Psoas muscle (tissue), 8 donors: ENCODE data around the gene RFX6. TPM values are rescaled to one million over a fixed set of nuclear protein-coding genes. Genes with fewer than 3 reads are reported as not detected.
"Not testable (repeated sequence)": the region's sequence is repeated elsewhere in the genome, so short reads cannot be mapped to it uniquely, and the experiment has no call there.

Source experiments
- ATAC-seq, 4 donors: fragments of 200-7000 bp; cut with Tn5 transposase; one replicate each; pipeline ENCODE4 v1.9.1; 2020; ENCODE audit warnings: moderate library complexity in 3 of 4, mild to moderate bottlenecking in 2 of 4
- DNase-seq, 2 donors: peaks; one replicate each; pipeline ENCODE4 v3.0.0-alpha.2; 2020
- H3K27ac ChIP-seq: fragments of 200-600 bp; one replicate; pipeline ENCODE4 v1.8.0; 2022
- H3K27me3 ChIP-seq, 3 donors: fragments of 200-600 bp in 1 of 3; one replicate each; pipeline versions ENCODE4 v1.6.1 to v1.8.0; 2013 to 2022; ENCODE audit warnings: low read length in 2 of 3, mild to moderate bottlenecking in 2 of 3, moderate library complexity in 1 of 3; ENCODE audit not compliant: insufficient read depth in 3 of 3
- H3K36me3 ChIP-seq, 2 donors: fragments of 200-600 bp in 1 of 2; one replicate each; pipeline versions ENCODE4 v1.6.1 to v1.8.0; 2013 to 2022; ENCODE audit warnings: low read depth in 1 of 2, mild to moderate bottlenecking in 1 of 2, moderate library complexity in 1 of 2; ENCODE audit not compliant: insufficient read depth in 1 of 2
- H3K4me1 ChIP-seq: fragments of 200-600 bp; one replicate; pipeline ENCODE4 v1.8.0; 2022
- H3K4me3 ChIP-seq: fragments of 200-600 bp; one replicate; pipeline ENCODE4 v1.8.0; 2022; ENCODE audit warnings: mild to moderate bottlenecking
- H3K9me3 ChIP-seq: fragments of 200-600 bp; one replicate; pipeline ENCODE4 v1.8.0; 2022
- WGBS, 3 donors: extraction: QIAGEN DNeasy Blood & Tissue Kit; methylation state at CpG; one replicate each; pipeline versions ENCODE4 v1.1.6 to v1.1.7; 2013; 5-methylcytosine and 5-hydroxymethylcytosine counted together
- intact Hi-C, 2 donors: fragments of 100-400 bp; cut with DNase I; formaldehyde crosslinking; loops; one replicate each; pipeline versions ENCODE4 v1.11.0 to v1.14.2; 2022
- long read RNA-seq, 2 donors: library from polyadenylated mRNA; unstranded; transcript quantifications; one replicate each; pipeline ENCODE4 v2.0.0, GENCODE V29; 2021
- polyA plus RNA-seq, 3 donors: library from polyadenylated mRNA; stranded (reverse); fragments of 200-250 nt; gene quantifications; one replicate each; pipeline ENCODE4 v1.2.3, GENCODE V29; 2013
- total RNA-seq, 4 donors: library from RNA; stranded (reverse); fragmentation: NEBNext Ultra II Directional in 2 of 4; extraction: Animal tissue kit (Norgen Biotek cat#: 25700) in 2 of 4; gene quantifications; one replicate each; pipeline versions ENCODE4 v1.2.1 to v1.2.4, GENCODE V29; 2021 to 2023
- TF ChIP-seq, protein P1 (sequence below): fragments of 200-600 bp; IDR thresholded peaks from one replicate; pipeline ENCODE4 v1.8.0; 2022; ENCODE audit warnings: antibody characterized with exemption
- donor health status: healthy with polysubstance abuse.
- donor health status: DM: no; HTN: no; CAD: no; lungs with moderate emphysema.
- donor health status: Bipolar disorder and iron deficiency.
- donor health status: healthy.
- donor health status: DM: yes; HTN: yes; CAD: no.
- donor health status: DM: no; HTN: no; CAD: no.
- donor health status: DM: no; HTN: no; CAD: no.
- donor health status: DM: yes; HTN: yes; CAD: no.

RFX6 gene, protein sequence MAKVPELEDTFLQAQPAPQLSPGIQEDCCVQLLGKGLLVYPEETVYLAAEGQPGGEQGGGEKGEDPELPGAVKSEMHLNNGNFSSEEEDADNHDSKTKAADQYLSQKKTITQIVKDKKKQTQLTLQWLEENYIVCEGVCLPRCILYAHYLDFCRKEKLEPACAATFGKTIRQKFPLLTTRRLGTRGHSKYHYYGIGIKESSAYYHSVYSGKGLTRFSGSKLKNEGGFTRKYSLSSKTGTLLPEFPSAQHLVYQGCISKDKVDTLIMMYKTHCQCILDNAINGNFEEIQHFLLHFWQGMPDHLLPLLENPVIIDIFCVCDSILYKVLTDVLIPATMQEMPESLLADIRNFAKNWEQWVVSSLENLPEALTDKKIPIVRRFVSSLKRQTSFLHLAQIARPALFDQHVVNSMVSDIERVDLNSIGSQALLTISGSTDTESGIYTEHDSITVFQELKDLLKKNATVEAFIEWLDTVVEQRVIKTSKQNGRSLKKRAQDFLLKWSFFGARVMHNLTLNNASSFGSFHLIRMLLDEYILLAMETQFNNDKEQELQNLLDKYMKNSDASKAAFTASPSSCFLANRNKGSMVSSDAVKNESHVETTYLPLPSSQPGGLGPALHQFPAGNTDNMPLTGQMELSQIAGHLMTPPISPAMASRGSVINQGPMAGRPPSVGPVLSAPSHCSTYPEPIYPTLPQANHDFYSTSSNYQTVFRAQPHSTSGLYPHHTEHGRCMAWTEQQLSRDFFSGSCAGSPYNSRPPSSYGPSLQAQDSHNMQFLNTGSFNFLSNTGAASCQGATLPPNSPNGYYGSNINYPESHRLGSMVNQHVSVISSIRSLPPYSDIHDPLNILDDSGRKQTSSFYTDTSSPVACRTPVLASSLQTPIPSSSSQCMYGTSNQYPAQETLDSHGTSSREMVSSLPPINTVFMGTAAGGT
- not detected for total RNA-seq
- polyA plus RNA-seq: not detected
- long read RNA-seq, donor 1: 0 reads
- long read RNA-seq, donor 2: 0 reads

DNA sequence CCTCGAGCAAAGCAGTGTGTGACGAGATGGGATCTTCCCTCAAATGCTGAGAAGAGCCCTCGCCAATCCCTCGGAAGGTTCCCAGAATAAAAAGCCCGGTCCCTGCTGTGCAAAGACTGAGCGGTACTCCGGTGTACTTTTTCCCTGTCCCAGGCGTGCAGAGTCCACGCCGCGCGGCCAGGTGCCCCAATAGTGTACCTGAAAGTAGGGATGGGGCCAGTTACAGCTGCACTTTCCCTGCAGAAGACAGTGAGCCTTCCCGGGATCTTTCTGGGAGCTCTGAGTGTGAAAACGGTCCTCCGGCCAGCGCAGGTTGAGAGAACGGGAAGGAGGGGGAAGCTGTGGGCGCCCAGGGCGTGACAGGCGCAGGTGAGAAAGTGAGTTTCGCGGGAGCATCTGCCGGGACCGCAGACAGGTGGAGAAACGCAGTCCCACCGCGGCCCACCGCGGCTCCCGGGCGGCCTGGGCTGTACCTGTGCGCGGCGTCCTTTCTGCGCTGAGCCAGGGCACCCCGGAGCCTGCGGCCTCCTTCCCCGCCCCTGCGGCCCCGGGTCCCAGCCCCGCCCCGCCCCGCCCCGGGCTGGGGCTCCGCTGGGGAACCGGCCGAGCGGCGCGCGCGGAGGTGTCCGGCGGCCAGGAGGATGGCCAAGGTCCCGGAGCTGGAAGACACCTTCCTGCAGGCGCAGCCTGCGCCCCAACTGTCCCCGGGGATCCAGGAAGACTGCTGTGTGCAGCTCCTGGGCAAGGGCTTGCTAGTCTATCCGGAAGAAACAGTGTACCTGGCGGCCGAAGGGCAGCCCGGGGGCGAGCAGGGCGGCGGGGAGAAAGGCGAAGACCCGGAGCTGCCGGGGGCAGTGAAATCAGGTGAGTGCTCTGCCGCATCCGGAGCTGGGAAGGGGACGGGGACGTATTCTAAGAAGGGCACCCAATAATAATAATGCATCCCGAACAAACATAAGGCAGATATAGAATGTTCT lies at the start of gene RFX6:
Gene RFX6, plus strand, starts transcription at position 608 of the 977 bp plus-strand sequence. Its CDS starts 34 bp downstream, at position 642.
- H3K27ac ChIP-seq: no peak within 1 kb of the TSS
- DNase-seq (no peak), ATAC-seq (no peak)
- intact Hi-C loops: no loop called here
- TF ChIP-seq, protein P1, sequence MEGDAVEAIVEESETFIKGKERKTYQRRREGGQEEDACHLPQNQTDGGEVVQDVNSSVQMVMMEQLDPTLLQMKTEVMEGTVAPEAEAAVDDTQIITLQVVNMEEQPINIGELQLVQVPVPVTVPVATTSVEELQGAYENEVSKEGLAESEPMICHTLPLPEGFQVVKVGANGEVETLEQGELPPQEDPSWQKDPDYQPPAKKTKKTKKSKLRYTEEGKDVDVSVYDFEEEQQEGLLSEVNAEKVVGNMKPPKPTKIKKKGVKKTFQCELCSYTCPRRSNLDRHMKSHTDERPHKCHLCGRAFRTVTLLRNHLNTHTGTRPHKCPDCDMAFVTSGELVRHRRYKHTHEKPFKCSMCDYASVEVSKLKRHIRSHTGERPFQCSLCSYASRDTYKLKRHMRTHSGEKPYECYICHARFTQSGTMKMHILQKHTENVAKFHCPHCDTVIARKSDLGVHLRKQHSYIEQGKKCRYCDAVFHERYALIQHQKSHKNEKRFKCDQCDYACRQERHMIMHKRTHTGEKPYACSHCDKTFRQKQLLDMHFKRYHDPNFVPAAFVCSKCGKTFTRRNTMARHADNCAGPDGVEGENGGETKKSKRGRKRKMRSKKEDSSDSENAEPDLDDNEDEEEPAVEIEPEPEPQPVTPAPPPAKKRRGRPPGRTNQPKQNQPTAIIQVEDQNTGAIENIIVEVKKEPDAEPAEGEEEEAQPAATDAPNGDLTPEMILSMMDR: no peak
- no peaks in the 10 kb centered on the region for H3K9me3 ChIP-seq
- H3K27me3 ChIP-seq: peaks cover 7 to 50% (median 17%) of the 10 kb centered on the region in 3 donors
- peak within 1 kb of the TSS; percentile 64 for H3K4me3 ChIP-seq
- 1 to 2% (median 1%) methylated on average over 45 to 73 of the region's 73 CpGs for WGBS, 3 donors
- H3K4me1 ChIP-seq: no peaks in the 10 kb centered on the region
- H3K36me3 ChIP-seq: no peaks in the 10 kb centered on the region

DNA sequence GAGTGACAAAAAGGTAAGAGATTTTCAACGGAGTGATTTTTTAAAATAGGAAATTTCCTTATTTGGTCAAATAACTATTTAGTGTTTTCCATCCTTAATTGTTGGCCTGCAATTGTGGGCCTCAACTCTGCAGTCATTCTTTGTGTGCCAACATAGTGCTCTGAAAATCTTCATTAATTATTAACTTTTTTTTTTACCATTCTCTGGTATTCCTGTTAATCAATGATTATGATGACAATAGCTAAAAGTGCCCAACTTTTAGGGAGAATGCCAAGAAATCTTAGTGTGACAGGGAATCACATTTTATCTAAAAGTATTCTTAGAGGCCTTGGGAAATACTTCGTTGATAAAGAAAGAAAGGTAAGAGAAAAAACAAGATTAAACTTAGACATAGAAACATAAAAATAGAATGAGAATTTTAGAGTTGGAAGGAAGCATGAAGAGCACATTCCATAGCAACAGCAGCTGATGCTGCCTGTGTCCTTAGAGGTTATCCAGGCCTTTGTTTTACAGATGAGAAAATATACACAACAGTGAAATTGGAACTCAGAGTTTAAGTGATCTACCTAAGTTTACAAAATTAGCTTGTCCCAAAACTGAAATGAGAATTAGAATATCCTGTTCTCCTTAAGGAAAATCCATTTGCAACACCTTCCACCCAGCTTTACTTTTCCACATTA lies 49.3 kb upstream of the RFX6 start:
- ATAC-seq (no peak), DNase-seq (no peak)
- Histone ChIP-seq H3K27ac (no peak overlapping the region), H3K36me3 (no peaks in the 10 kb centered on the region), H3K4me1 (no peaks in the 10 kb centered on the region), H3K27me3 (no peaks in the 10 kb centered on the region), H3K9me3 (peaks cover 5% of the 10 kb centered on the region), H3K4me3 (no peak overlapping the region)
- WGBS, 3 donors: 48 to 57% (median 54%) methylated on average over 2 of the region's 2 CpGs
- TF ChIP-seq, protein P1: no peak
- intact Hi-C loops: no loop called here

DNA sequence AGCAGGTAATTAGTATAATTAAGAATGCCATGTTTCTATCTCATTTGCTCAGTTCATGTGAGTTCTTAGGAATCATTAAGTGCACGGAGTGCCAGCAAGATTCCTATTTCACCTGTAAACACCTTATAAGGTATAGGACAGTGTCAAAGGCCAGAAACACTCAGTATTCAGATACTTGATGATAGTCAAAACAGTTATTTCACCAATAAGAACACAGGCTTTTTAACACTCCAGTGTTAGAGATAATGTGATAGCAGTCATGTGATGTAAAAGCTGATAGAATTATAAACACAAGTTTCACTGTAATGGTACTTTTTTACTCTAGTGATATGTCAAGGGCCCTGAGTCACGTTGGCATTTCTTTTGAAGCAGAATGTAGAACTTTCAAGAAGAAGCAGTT lies 48.1 kb upstream of the RFX6 start, which contains the start of gene GPRC6A:
Gene GPRC6A, minus strand, starts transcription at position 101 of the 400 bp plus-strand sequence. Its CDS starts 70 bp downstream, at position 31.
- 64 to 74% (median 74%) methylated on average over 2 of the region's 2 CpGs for WGBS, 3 donors
- Histone ChIP-seq H3K4me3 (no peak within 1 kb of the TSS), H3K27me3 (no peaks in the 10 kb centered on the region), H3K9me3 (peaks cover 5% of the 10 kb centered on the region), H3K4me1 (no peaks in the 10 kb centered on the region), H3K27ac (no peak within 1 kb of the TSS), H3K36me3 (no peaks in the 10 kb centered on the region)
- TF ChIP-seq, protein P1: no peak
- intact Hi-C loops: no loop called here
- DNase-seq: no peak
- ATAC-seq: no peak

DNA sequence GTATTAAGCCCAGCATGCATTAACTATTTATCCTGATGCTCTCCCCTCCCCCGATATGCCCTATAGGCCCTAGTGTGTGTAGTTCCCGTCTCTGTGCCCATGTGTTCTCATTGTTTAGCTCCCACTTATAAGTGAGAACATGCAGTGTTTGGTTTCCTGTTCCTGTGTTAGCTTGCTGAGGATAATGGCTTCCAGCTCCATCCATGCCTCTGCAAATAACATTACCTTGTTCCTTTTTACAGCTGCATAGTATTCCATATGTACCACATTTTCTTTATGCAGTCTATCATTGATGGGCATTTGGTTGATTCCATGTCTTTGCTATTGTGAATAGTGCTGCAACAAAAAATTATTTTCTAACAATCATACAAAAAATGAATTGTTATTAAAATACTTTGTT lies 42.5 kb upstream of the RFX6 start:
- H3K27me3 ChIP-seq, H3K9me3 ChIP-seq, H3K27ac ChIP-seq, intact Hi-C loops, DNase-seq, H3K4me3 ChIP-seq, ATAC-seq, H3K4me1 ChIP-seq, H3K36me3 ChIP-seq: not testable (repeated sequence)
- 90 to 95% (median 93%) methylated on average over 2 of the region's 2 CpGs for WGBS, 3 donors
